ENCODE data around the gene TNFSF4.
"Not testable (repeated sequence)": the region's sequence is repeated elsewhere in the genome, so short reads cannot be mapped to it uniquely, and the experiment has no call there.

The TNFSF4 gene

DNA sequence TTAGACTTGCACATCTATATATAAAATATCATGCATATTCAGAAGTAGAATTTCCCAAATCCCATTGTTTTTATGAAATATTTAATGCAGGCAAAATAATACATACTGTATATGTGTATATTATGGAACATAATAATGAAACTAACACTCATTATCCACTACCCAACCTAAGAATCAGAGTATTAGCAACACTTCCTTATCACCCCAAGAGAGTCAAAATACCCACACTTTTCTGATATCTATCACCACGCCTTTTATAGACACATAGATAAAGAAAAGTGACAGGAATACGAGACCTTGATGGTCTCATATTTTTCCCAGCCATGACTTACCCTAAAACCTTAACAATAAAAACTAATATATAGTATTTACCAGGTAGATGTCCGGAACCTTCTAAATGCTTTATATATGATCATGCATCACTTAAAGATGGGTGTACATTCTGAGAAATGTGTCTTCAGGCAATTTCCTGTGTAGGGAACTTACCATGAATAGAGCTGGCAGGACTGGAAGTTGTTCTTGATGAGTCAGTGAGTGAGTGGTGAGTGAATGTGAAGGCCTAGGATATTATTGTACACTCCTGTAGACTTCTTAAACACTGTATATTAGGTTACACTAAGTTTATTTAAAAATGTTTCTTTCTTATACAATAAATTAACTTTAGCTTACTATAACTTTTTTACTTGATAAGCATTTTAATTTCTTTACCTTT is 45.5 kb downstream of the TNFSF4 start:
- DNase-seq: no peak

DNA sequence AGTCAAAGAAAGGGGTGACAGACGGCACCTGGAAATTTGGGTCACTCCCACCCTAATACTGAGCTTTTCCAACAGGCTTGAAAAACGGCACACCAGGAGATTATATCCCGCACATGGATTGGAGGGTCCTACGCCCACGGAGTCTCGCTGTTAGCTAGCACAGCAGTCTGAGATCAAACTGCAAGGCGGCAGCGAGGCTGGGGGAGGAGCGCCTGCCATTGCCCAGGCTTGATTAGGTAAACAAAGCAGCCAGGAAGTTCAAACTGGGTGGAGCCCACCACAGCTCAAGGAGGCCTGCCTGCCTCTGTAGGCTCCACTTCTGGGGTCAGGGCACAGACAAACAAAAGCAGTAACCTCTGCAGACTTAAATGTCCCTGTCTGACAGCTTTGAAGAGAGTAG is 53.2 kb downstream of the TNFSF4 start:
- not testable (repeated sequence) for DNase-seq

DNA sequence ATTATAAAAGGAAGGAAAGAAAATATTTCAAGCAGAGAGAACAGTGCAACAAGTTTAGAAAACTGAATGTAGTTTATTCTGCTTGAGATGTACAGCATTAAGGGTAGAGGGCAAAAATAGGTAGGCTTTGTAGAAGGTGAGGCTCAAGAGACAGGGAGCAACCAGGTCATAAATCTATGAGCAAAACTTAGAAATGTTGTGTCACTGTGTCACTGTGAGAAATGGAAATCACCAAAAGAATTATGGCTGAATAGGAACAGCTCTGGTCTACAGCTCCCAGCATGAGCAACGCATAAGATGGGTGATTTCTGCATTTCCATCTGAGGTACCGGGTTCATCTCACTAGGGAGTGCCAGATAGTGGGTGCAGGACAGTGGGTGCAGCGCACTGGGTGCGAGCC is 53.6 kb downstream of the TNFSF4 start:
- no peak for DNase-seq

DNA sequence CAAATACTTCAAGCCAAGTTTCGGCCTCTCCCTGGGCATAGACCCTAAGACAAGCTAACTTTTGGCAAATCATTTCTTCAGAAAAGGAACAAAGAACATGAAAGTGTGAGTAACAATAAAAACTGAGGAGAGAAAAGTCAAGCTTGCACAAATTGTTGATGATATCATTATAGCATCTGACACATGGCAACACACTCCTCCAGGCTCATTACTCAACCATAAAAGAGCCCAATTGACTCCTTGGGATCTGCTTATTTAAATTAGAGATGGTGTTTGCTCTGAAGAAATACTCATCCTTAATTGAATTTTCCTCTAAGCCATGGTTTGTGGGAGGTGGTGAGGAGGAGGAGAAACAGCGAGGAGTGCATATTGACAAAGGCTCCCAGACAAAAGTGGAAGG is 54.5 kb downstream of the TNFSF4 start:
- DNase-seq: no peak

DNA sequence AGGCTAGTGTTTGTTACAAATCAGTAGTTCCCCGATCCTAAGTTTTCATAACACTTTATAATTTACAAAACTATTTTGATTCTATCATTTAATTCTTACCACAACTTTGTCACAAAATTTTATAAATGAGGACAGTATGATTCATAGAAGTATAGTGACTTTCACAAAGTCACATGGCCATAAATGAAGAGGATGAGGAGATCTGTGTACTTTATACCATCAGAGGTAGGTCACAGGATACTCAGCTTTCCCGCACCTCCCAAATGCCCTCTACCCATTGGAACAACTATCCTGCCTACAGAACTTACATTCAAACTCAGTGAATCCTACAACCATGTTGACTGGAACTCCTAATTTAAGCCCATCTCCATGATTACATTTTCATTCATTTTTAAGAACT is 56.3 kb downstream of the TNFSF4 start:
- no peak for DNase-seq

DNA sequence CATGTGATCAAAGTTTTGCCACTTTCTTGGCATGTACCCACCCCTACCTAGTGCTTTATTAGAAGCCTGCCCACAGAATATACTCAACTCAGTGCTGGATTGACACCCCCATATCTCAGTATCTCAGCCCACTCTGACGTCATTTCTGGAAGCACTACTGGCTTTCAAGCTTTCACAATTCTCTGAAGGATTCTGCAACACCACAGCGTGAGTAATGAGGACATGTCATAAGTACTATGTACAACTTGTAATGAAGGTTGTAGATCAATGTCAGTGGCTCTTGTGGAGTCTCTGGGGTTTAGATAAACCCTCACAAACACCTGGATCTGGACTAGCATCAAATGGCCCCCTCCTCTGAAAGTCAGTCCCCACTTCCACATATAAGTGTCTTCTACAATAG is 57.2 kb downstream of the TNFSF4 start:
- DNase-seq: no peak

DNA sequence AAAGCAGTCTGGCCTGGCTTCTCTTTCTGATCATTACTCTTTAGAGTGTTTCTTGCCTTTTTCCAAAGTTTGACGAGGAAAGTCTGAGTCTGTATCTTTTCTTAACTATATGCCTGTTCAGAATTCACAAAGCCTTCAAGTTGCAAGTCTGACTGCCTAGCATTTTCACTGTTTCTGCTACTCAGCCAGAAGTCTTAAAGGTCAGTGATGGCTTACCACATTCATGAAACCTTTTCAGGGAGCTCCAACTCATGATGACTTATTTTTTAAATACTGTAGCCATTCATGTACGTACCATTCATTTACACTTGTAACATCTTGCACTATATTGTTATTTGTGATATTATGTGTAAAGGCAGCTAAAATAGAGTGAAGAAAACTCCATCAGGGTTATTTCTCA is 58.2 kb downstream of the TNFSF4 start:
- no peak for DNase-seq

DNA sequence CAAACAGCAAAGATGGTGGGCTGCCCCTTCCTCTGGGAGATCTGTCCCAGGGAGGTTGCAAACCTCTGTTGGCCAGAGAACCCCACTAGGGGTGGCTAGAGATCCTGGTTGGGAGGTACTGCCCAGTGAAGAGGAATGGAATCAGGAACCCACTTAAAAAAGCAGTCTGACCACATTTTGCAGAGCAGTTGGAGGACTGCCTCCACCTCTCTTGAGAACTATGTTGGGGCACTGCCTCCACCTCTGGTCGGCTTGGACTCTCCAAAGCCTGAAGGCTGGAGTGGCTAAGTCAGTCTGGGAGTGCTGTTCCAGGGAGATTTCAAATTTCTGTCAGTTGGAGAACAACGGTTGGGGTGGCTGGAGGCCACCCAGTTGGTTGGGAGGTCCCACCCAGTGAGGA is 58.6 kb downstream of the TNFSF4 start:
- no peak for DNase-seq

DNA sequence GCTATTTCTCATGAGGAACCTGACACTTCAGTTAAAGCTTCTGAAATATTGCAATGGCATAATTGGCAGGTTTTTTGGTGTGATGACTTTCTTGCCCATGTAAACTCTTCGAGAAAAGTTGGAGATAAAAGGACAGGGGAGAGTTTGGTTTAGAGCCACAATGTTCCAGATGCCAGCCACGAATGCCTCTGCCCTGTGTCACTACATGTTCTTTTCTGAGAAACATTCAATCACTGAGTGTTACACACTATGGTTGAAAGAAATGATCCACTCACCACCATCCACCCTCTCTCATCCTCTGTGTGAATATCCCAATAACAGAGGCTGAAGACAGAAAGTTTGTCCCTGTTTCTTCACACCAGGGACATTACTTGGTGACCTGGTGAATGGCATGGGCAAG is 66.4 kb downstream of the TNFSF4 start:
- no peak for DNase-seq

DNA sequence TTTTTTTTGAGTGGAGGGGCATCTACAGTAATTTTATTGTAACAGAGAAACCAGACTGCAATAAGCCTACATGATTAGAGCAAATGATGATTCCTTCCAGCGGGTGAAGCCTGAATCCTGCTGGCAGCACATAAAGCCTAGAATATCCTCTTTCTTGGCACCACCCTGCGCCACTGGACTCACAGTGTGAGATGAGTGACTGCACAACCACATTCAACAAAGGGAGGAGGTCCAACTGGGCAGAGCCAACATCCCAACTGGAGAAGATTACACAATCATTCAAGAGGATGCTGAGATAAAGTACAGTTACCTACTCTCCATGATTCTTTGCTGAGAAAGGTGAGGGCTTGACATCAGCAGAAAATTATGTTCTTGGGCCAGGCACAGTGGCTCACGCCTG is 67.4 kb downstream of the TNFSF4 start:
- no peak for DNase-seq

DNA sequence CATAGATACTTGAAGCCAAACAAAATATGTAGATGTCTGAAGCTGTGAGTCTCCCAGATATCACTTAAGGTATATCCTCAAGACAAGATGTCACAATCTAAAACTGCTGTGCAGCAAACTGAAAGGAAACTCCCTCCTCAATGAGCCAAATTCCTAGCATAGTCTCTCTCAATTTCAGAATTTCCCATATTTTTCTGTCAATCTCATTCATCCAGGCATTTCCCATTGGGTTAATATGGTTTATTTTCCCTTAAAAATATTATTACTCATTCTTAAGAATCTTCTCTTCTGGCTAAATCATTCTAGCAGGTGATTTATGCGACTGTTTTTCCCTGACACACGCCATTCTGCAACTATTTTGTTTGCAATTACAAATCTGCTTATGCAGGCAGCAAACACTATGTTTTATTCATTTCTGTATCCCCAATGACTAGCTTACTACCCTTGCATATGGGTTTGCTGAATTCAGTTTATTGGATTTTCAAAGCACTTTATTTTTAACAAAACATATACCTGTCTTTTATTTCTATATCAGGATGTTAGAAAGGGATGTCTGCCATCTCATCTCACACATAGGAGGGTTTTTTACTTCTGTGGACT is 69.9 kb downstream of the TNFSF4 start:
- no peak for DNase-seq

DNA sequence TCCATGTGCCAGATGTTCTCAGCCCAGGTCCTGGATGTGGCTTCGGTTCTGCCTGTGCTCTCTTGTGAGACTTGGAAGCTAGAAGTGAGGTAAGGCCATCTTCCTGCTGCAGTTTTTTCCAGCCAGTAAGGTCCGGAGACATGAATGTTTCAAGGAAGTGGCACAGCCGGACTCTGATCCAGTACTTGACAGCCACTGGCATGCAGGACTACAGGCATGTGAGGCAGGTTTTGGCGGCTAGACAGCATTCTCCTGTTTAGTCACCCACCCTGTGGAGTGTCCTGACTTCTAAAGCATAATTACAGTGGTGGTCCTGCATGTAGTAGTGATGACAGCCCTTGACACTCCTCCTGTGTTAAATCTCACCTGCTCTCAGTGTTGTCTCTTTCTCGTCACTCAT is 72.3 kb downstream of the TNFSF4 start:
- no peak for DNase-seq

DNA sequence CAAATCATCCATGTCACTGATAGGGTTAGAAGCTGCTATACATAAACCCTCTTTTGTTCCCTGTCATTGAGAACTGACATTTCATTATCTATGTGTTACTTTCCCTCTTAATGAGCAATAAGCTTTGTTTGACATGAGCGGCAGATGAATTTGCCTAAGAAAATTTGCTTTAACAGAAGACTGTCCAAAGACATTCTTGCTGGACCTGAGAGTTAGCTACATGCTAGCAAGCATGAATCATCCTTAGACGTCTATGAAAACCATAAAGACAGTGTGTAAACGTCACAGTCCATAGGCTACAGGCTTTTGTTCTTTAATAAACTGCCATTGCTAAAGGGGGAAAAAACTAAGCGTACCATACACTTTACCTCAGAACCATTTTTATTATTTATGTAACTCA is 73.1 kb downstream of the TNFSF4 start:
- no peak for DNase-seq
